Measurements from ENCODE around the gene BDH1.

Gene BDH1

GRCh38 chr3:197554196-197554561 is 1.6 kb downstream of the BDH1 start:
- TF ChIP-seq JUND (IDR thresholded peaks at IDR 0.05; ENCODE audit: low read depth) = no peak
- in situ Hi-C loops (cut with HindIII; ENCODE audit: low pct_unique_long_range_greater_than_20kb, low sequenced_read_pairs) = no loop called here
- no peak for DNase-seq (ENCODE audit: low read depth in 1 of 2, low spot score in 1 of 2)

GRCh38 chr3:197552198-197552597 is 3.6 kb downstream of the BDH1 start:
- no peak for TF ChIP-seq JUND (IDR thresholded peaks at IDR 0.05; ENCODE audit: low read depth)
- no peak for DNase-seq (ENCODE audit: low read depth in 1 of 2, low spot score in 1 of 2)
- in situ Hi-C loops (cut with HindIII; ENCODE audit: low pct_unique_long_range_greater_than_20kb, low sequenced_read_pairs) = no loop called here

GRCh38 chr3:197550489-197550888 is 5.3 kb downstream of the BDH1 start:
- no peak for TF ChIP-seq JUND (IDR thresholded peaks at IDR 0.05; ENCODE audit: low read depth)
- in situ Hi-C loops (cut with HindIII; ENCODE audit: low pct_unique_long_range_greater_than_20kb, low sequenced_read_pairs) = no loop called here
- DNase-seq (ENCODE audit: low read depth in 1 of 2, low spot score in 1 of 2) = no peak

GRCh38 chr3:197549261-197549885 is 6.4 kb downstream of the BDH1 start:
- TF ChIP-seq JUND (IDR thresholded peaks at IDR 0.05; ENCODE audit: low read depth) = no peak
- in situ Hi-C loops (cut with HindIII; ENCODE audit: low pct_unique_long_range_greater_than_20kb, low sequenced_read_pairs) = no loop called here
- peak in 1 of 2 experiments; percentile 29 for DNase-seq (ENCODE audit: low read depth in 1 of 2, low spot score in 1 of 2)

GRCh38 chr3:197547306-197548011 is 8.3 kb downstream of the BDH1 start:
- no peak for DNase-seq (ENCODE audit: low read depth in 1 of 2, low spot score in 1 of 2)
- TF ChIP-seq JUND (IDR thresholded peaks at IDR 0.05; ENCODE audit: low read depth) = no peak
- in situ Hi-C loops (cut with HindIII; ENCODE audit: low pct_unique_long_range_greater_than_20kb, low sequenced_read_pairs) = no loop called here

GRCh38 chr3:197546307-197547085 is 9.3 kb downstream of the BDH1 start:
- in situ Hi-C loops (cut with HindIII; ENCODE audit: low pct_unique_long_range_greater_than_20kb, low sequenced_read_pairs) = no loop called here
- TF ChIP-seq JUND (IDR thresholded peaks at IDR 0.05; ENCODE audit: low read depth) = no peak
- no peak for DNase-seq (ENCODE audit: low read depth in 1 of 2, low spot score in 1 of 2)

- in situ Hi-C loops (cut with HindIII; ENCODE audit: low pct_unique_long_range_greater_than_20kb, low sequenced_read_pairs) = no loop called here
- TF ChIP-seq JUND (IDR thresholded peaks at IDR 0.05; ENCODE audit: low read depth) = no peak
- no peak for DNase-seq (ENCODE audit: low read depth in 1 of 2, low spot score in 1 of 2)
These were observed 10.2 kb downstream of the BDH1 start for GRCh38 chr3:197545571-197545970.

- TF ChIP-seq JUND (IDR thresholded peaks at IDR 0.05; ENCODE audit: low read depth) = no peak
- no peak for DNase-seq (ENCODE audit: low read depth in 1 of 2, low spot score in 1 of 2)
- in situ Hi-C loops (cut with HindIII; ENCODE audit: low pct_unique_long_range_greater_than_20kb, low sequenced_read_pairs) = no loop called here
These were observed 10.7 kb downstream of the BDH1 start for GRCh38 chr3:197545101-197545500.

GRCh38 chr3:197542741-197543454 is 12.9 kb downstream of the BDH1 start:
- in situ Hi-C loops (cut with HindIII; ENCODE audit: low pct_unique_long_range_greater_than_20kb, low sequenced_read_pairs) = no loop called here
- TF ChIP-seq JUND (IDR thresholded peaks at IDR 0.05; ENCODE audit: low read depth) = no peak
- DNase-seq (ENCODE audit: low read depth in 1 of 2, low spot score in 1 of 2) = no peak

GRCh38 chr3:197541756-197542539 is 13.8 kb downstream of the BDH1 start:
- DNase-seq (ENCODE audit: low read depth in 1 of 2, low spot score in 1 of 2) = peak in 1 of 2 experiments; percentile 34

GRCh38 chr3:197540961-197541377 is 14.8 kb downstream of the BDH1 start:
- no peak for TF ChIP-seq JUND (IDR thresholded peaks at IDR 0.05; ENCODE audit: low read depth)
- in situ Hi-C loops (cut with HindIII; ENCODE audit: low pct_unique_long_range_greater_than_20kb, low sequenced_read_pairs) = no loop called here
- DNase-seq (ENCODE audit: low read depth in 1 of 2, low spot score in 1 of 2) = peak; percentile 56 to 90

More at GRCh38 chr3:197541756-197542539, 13.8 kb downstream of the BDH1 start:
- TF ChIP-seq JUND (IDR thresholded peaks at IDR 0.05; ENCODE audit: low read depth) = no peak
- in situ Hi-C loops (cut with HindIII; ENCODE audit: low pct_unique_long_range_greater_than_20kb, low sequenced_read_pairs) = no loop called here

GRCh38 chr3:197539651-197540051 is 16.1 kb downstream of the BDH1 start:
- in situ Hi-C loops (cut with HindIII; ENCODE audit: low pct_unique_long_range_greater_than_20kb, low sequenced_read_pairs) = no loop called here
- peak; percentile 79 to 99 for DNase-seq (ENCODE audit: low read depth in 1 of 2, low spot score in 1 of 2)
- TF ChIP-seq JUND (IDR thresholded peaks at IDR 0.05; ENCODE audit: low read depth) = no peak
